ENCODE measurements around the gene LCNL1. TPM values are rescaled to one million over a fixed set of nuclear protein-coding genes. Genes with fewer than 3 reads are reported as not detected.

LCNL1 gene
- total and polyA plus RNA-seq, 4 donors = 0.01 to 0.08 TPM; not detected in 2

DNA sequence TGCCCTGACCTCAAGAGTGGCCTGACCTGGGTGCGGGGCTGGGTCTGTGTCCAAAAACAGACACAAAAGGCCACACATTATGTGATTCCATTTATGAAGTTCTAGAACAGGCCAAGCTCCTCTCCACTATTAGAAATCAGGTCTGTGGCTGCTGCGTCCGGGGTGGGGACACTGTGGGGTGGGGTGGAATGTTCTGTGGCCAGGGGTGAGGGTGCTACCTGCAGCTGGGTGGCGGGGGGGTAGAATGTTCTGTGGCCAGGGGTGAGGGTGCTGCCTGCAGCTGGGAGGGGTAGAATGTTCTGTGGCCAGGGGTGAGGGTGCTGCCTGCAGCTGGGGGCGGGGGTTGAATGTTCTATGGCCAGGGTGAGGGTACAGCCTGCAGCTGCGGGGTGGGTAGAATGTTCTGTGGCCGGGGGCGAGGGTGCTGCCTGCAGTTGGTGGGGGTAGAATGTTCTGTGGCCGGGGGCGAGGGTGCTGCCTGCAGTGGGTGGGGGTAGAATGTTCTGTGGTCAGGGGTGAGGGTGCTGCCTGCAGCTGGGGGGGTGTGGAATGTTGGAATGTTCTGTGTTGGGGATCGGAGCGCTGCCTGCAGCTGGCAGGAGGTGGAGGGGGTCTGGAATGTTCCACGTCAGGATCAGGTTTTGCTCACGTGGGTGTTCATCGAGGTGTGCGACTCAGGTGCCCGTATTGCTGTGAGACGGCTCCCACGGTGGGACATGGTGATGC lies 22.4 kb upstream of the LCNL1 start:
- WGBS = 81% methylated on average over 19 of the region's 19 CpGs
- DNase-seq (ENCODE audit: low spot score) = no peak
- no peak overlapping the region for H3K4me3 ChIP-seq (ENCODE audit: low read depth in 1 of 3, low read length in 3 of 3)
- H3K27me3 ChIP-seq (ENCODE audit: control insufficient read depth in 4 of 4, insufficient read depth in 4 of 4, low read length in 3 of 4) = no peaks in the 10 kb centered on the region
- H3K9me3 ChIP-seq (ENCODE audit: control insufficient read depth in 4 of 4, low read length in 3 of 4) = no peaks in the 10 kb centered on the region
- H3K9ac ChIP-seq (ENCODE audit: low read depth in 1 of 2, low read length in 2 of 2) = no peak overlapping the region
- TF ChIP-seq, protein P1, sequence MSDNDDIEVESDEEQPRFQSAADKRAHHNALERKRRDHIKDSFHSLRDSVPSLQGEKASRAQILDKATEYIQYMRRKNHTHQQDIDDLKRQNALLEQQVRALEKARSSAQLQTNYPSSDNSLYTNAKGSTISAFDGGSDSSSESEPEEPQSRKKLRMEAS (IDR thresholded peaks at IDR 0.05) = no peak
- TF ChIP-seq RAD21 (IDR thresholded peaks at IDR 0.05) (no peak), TAF1 (conservative IDR thresholded peaks at IDR 0.05) (no peak), REST (IDR thresholded peaks at IDR 0.05) (no peak), HNF4G (IDR thresholded peaks at IDR 0.05) (no peak), EGR1 (IDR thresholded peaks at IDR 0.05; ENCODE audit: low read depth in 2 of 2) (no peak), ATF3 (IDR thresholded peaks at IDR 0.05) (no peak), SP1 (IDR thresholded peaks at IDR 0.05) (no peak), HNF4A (conservative IDR thresholded peaks at IDR 0.05) (no peak), YY1 (IDR thresholded peaks at IDR 0.05) (no peak), FOXA1 (IDR thresholded peaks at IDR 0.05) (no peak), GABPA (IDR thresholded peaks at IDR 0.05 in 1 of 2, conservative IDR thresholded peaks at IDR 0.05 in 1 of 2) (no peak), RXRA (IDR thresholded peaks at IDR 0.05) (no peak), JUND (IDR thresholded peaks at IDR 0.05) (no peak), FOXA2 (IDR thresholded peaks at IDR 0.05) (no peak), NR2F2 (IDR thresholded peaks at IDR 0.05) (no peak)
- TF ChIP-seq, protein P2, sequence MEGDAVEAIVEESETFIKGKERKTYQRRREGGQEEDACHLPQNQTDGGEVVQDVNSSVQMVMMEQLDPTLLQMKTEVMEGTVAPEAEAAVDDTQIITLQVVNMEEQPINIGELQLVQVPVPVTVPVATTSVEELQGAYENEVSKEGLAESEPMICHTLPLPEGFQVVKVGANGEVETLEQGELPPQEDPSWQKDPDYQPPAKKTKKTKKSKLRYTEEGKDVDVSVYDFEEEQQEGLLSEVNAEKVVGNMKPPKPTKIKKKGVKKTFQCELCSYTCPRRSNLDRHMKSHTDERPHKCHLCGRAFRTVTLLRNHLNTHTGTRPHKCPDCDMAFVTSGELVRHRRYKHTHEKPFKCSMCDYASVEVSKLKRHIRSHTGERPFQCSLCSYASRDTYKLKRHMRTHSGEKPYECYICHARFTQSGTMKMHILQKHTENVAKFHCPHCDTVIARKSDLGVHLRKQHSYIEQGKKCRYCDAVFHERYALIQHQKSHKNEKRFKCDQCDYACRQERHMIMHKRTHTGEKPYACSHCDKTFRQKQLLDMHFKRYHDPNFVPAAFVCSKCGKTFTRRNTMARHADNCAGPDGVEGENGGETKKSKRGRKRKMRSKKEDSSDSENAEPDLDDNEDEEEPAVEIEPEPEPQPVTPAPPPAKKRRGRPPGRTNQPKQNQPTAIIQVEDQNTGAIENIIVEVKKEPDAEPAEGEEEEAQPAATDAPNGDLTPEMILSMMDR (IDR thresholded peaks at IDR 0.05; ENCODE audit: low read depth, low read length, missing input control) = no peak
- TF ChIP-seq, protein P3, sequence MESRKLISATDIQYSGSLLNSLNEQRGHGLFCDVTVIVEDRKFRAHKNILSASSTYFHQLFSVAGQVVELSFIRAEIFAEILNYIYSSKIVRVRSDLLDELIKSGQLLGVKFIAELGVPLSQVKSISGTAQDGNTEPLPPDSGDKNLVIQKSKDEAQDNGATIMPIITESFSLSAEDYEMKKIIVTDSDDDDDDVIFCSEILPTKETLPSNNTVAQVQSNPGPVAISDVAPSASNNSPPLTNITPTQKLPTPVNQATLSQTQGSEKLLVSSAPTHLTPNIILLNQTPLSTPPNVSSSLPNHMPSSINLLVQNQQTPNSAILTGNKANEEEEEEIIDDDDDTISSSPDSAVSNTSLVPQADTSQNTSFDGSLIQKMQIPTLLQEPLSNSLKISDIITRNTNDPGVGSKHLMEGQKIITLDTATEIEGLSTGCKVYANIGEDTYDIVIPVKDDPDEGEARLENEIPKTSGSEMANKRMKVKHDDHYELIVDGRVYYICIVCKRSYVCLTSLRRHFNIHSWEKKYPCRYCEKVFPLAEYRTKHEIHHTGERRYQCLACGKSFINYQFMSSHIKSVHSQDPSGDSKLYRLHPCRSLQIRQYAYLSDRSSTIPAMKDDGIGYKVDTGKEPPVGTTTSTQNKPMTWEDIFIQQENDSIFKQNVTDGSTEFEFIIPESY (IDR thresholded peaks at IDR 0.05) = no peak
- no peak overlapping the region for H3K27ac ChIP-seq (ENCODE audit: low read depth in 1 of 2, low read length in 2 of 2)
- H3K36me3 ChIP-seq (ENCODE audit: control insufficient read depth in 4 of 4, insufficient read depth in 3 of 4, low read depth in 1 of 4, low read length in 3 of 4) = no peaks in the 10 kb centered on the region
- no peaks in the 10 kb centered on the region for H3K4me1 ChIP-seq (ENCODE audit: control insufficient read depth in 4 of 4, insufficient read depth in 4 of 4, low read length in 3 of 4)
